Ishikawa (cell line): ENCODE data around the gene ANKRD16.

ENCODE experiments used
- EP300 ChIP-seq: IDR thresholded peaks from 2 replicates; pipeline ENCODE4 v1.6.1; 2012; ENCODE audit warnings: borderline replicate concordance
- FOXM1 ChIP-seq: IDR thresholded peaks from 2 replicates; pipeline ENCODE4 v1.6.1; 2012; ENCODE audit warnings: low read depth, borderline replicate concordance
- MAX ChIP-seq: IDR thresholded peaks from 2 replicates; pipeline ENCODE4 v1.6.1; 2012
- RAD21 ChIP-seq: IDR thresholded peaks from 2 replicates; pipeline ENCODE4 v1.6.1; 2012; ENCODE audit warnings: low read depth
- REST ChIP-seq: IDR thresholded peaks from 2 replicates; pipeline ENCODE4 v1.6.1; 2012; ENCODE audit warnings: low read depth, mild to moderate bottlenecking
- TAF1 ChIP-seq: IDR thresholded peaks from 2 replicates; pipeline ENCODE4 v1.6.1; 2012; ENCODE audit warnings: low read depth, mild to moderate bottlenecking
- TCF12 ChIP-seq: IDR thresholded peaks from 2 replicates; pipeline ENCODE4 v1.6.1; 2012; ENCODE audit warnings: low read depth
- YY1 ChIP-seq: IDR thresholded peaks from 2 replicates; pipeline ENCODE4 v1.6.1; 2012; ENCODE audit warnings: low read depth
- ZBTB7A ChIP-seq: IDR thresholded peaks from 2 replicates; pipeline ENCODE4 v1.6.1; 2012; ENCODE audit warnings: low read depth

- TF ChIP-seq TCF12 (no peak), MAX (no peak), RAD21 (no peak), FOXM1 (no peak), EP300 (no peak), TAF1 (no peak), ZBTB7A (no peak), YY1 (no peak), REST (no peak)
Observed at GRCh38 chr10:5895804-5896203, 6.1 kb upstream of the ANKRD16 start.
